Stimulated activated CD8-positive, alpha-beta memory T cell treated with anti-CD3 and anti-CD28 coated beads, Interleukin-4, amount 100 ng/mL, for 4 hours (primary cell): ENCODE measurements around the gene VIPAS39.

Source experiments
- DNase-seq, 2 donors: peaks; one replicate each; pipeline ENCODE4 v3.0.0-alpha.2; 2020; ENCODE audit warnings: low read depth in 2 of 2, low spot score in 1 of 2

VIPAS39 gene

DNA sequence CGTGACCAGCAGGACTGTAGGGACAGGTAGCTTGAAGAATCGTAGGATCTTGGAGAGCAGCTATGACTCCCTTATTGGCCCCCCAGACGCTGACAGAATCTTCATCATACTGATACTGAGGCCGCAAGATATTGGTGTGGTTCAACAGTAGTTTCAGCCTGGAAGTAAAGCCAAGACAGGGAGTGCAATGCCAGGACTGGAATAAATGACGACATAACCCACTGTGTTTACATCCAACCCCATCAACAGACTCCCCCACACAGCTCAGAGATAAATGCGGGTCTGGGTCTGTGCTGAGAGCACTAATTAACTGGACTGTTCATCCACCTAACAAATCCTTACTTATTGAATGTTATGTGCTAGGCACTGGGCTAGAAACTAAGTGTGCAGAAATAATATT, 50.7 kb downstream of the VIPAS39 start:
- no peak for DNase-seq

DNA sequence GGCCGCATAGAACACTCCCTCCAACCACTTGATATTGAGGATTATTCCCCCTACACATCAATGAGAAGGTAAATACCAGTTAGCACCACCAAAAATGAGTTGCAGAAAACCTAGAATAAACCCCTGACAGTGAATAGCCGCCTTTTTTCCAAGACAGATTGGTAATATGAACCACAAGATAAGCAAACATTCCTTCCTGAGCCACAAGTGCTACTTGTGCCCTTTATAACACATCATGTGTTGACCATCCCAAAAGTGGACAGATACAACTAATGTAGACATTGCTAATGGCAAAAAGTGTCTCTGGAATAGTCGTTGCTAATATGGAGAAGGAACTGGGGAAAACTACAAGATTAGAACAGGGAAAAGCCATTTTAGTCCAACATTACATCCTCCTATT, 51.3 kb downstream of the VIPAS39 start:
- no peak for DNase-seq

DNA sequence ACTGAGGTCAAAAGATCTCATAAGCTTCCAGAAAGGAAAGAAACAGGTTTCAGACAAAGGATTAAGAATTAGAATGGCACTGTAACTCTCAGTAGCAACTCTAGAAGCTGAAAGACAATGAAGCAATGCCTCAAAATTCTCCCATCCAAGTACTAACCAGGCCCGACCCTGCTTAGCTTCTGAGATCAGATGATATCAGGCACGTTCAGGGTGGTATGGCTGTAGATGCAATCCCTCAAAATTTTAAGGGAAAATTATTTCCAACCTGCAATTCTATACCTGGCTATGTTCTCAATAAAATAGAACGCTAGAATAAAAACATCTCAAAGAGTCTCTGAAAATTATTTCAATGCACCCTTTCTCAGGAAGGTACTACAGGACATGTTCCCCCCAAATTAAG, 53.6 kb downstream of the VIPAS39 start:
- no peak for DNase-seq

DNA sequence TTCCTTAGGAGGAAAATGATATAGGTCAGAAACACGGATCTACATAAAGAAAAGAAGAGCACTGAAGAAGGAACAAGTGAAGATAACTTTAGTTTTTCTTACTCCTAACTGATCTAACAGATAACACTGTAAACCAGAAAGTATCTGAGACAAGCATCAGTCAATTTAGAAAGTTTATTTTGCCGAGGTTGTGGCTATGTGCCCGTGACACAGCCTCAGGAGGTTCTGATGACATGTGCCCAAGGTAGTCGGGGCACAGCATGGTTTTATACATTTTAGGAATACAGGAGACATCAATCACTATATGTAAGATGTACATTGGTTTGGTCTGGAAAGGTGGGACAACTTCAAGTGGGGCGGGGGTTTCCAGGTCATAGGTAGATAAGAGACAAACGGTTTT, 57.2 kb downstream of the VIPAS39 start:
- no peak for DNase-seq

DNA sequence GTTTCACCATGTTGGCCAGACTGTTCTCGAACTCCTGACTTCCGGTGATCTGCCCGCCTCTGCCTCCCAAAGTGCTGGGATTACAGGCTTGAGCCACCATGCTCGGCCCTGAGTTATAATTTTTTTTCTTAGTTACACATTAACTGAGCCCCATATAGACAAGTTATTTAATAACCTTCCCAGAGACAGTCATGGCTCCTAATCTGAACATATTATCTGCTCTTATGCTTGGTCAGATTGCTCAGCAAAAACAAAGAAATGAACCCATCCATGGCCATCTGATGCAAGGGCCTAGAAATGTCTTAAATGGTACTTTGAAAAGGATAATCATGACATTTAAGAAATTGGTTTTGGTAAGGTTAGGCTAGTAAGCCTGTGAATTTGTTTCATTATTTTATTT, 67.2 kb downstream of the VIPAS39 start:
- no peak for DNase-seq

DNA sequence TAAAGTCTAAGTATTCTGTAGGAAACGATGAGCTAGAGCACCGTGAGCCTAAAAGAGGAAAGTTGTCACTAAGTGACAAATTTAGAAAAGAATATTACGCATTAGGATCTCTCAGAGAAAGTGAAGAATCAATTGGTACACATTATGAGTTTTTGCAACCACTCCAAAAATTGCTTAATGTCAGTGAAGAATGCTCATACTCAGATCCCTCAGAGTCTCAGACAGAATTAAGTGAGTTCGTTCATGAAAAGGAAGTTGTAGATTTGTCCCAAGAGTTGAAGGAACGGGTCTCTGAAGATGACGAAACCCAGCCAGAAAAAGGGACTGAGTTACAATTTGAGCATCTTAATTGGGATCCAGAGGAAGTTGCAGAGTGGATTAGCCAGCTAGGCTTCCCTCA, 78.7 kb downstream of the VIPAS39 start:
- no peak for DNase-seq

DNA sequence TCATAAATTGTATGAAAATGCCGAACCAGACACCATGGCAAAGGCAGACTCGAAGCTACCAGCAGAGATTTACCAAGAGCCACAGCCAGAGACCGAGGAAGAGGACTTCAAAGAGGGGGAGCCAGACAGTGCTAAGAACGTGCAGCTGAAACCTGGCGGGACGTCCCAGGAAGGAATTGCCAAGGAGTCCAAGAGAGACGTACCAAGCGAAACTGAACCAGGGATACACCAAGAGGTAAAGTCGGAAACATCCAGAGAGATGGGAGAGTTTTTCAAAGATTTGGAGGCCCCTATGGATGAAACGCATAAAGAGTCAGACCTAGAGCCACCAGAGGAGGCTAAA, 79.9 kb downstream of the VIPAS39 start:
- no peak for DNase-seq

DNA sequence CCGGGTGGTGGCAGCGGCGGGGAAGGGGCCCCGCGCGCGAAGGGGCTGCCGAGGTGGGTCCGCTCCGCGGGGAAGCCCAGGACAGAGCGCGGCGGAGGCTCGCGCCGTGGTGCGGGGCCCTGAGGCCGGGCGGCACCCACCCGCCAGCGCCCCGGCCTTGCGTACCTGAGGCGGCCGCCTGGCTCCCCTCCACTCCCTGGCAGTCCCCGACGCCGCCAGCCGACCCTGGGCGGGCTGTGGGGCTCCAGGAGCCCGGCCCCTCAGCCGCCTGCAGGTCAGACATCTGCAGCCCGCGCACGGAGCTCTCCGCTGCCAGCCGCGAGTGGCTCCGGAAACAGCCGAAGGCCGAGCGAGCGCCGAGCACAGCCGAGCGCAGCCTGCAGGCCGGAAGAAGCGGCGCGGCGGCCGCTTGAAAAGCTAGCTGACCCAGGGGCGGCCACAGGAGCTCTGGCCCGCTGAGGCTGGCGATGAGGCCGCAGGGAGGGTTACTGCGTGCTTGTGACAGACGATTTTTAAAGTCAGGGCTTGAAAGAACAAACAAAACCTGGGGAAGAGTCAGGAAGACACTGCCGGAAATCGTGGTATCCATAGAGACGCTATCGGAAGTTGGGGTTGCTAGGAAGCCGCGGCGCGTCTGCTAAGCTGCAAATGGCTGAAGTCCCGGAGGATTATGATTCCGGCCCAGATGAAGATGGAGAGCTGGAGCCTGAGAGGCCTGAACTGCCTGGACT, 80.5 kb downstream of the VIPAS39 start, which contains the start of the genes SAMD15 and TMED8:
SAMD15 (plus strand) TSS at position 609 of the 731 bp plus-strand sequence; CDS start at position 649, 40 bp downstream.
TMED8 (minus strand) TSS at position 324 of the 731 bp plus-strand sequence; CDS start at position 283, 41 bp downstream.
- peak; percentile 48 to 59 for DNase-seq
